Fibroblast of lung (primary cell): Measurements from ENCODE around the gene ALMS1. TPM values are rescaled to one million over a fixed set of nuclear protein-coding genes. Genes with fewer than 3 reads are reported as not detected.

Source experiments
- DNase-seq, 2 donors: peaks; one replicate each; pipeline versions ENCODE4 v3.0.0 to v3.0.0-alpha.2; 2010; ENCODE audit warnings: low read depth in 2 of 2
- H2AFZ ChIP-seq: 2 replicates; pipeline ENCODE4 v1.5.1; 2012; ENCODE audit warnings: low read length, control low read depth, inconsistent platforms
- H3K27ac ChIP-seq: 2 replicates; pipeline ENCODE4 v1.5.1; 2011; ENCODE audit warnings: low read length, control low read depth; ENCODE audit not compliant: insufficient read depth
- H3K27me3 ChIP-seq: 2 replicates; pipeline ENCODE4 v1.5.1; 2011; ENCODE audit warnings: mild to moderate bottlenecking, low read length; ENCODE audit not compliant: control insufficient read depth, insufficient read depth
- H3K36me3 ChIP-seq: 2 replicates; pipeline ENCODE4 v1.5.1; 2011; ENCODE audit warnings: low read length; ENCODE audit not compliant: control insufficient read depth, insufficient read depth
- H3K4me1 ChIP-seq: 2 replicates; pipeline ENCODE4 v1.5.1; 2011; ENCODE audit warnings: low read length; ENCODE audit not compliant: control insufficient read depth, insufficient read depth; ENCODE audit errors: extremely low read depth
- H3K4me2 ChIP-seq: 2 replicates; pipeline ENCODE4 v1.5.1; 2011; ENCODE audit warnings: low read length, control low read depth; ENCODE audit not compliant: insufficient read depth; ENCODE audit errors: extremely low read depth
- H3K4me3 ChIP-seq, 4 experiments: fragments of 200-600 bp in 1 of 4; sonication (generic) in 1 of 4; replicated peaks in 1 of 4; 2 replicates each; pipeline ENCODE4 v1.5.1; 2011 to 2016; ENCODE audit warnings: low read length in 4 of 4, low read depth in 3 of 4, mild to moderate bottlenecking in 3 of 4, control low read depth in 2 of 4, inconsistent platforms in 1 of 4, mixed read lengths in 1 of 4; ENCODE audit not compliant: insufficient read depth in 1 of 4; ENCODE audit errors: control extremely low read depth in 1 of 4
- H3K79me2 ChIP-seq: 2 replicates; pipeline ENCODE4 v1.5.1; 2012; ENCODE audit warnings: mild to moderate bottlenecking, low read length, inconsistent platforms; ENCODE audit not compliant: control insufficient read depth, insufficient read depth
- H3K9ac ChIP-seq: 2 replicates; pipeline ENCODE4 v1.5.1; 2011; ENCODE audit warnings: mild to moderate bottlenecking, low read length, control low read depth; ENCODE audit not compliant: insufficient read depth
- H3K9me3 ChIP-seq: 2 replicates; pipeline ENCODE4 v1.5.1; 2012; ENCODE audit warnings: low read depth, low read length; ENCODE audit not compliant: control insufficient read depth, insufficient read depth
- H4K20me1 ChIP-seq: 2 replicates; pipeline ENCODE4 v1.5.1; 2011; ENCODE audit warnings: low read length; ENCODE audit not compliant: control insufficient read depth, insufficient read depth; ENCODE audit errors: extremely low read depth
- EZH2 ChIP-seq: IDR thresholded peaks from 2 replicates; pipeline ENCODE4 v1.5.1; 2012; ENCODE audit warnings: low read length, control low read depth, mild to moderate bottlenecking; ENCODE audit errors: missing control alignments
- polyA plus RNA-seq, 2 donors: library from polyadenylated mRNA; depleted of rRNA in 1 of 2; stranded (reverse) in 1 of 2; unstranded in 1 of 2; fragments of >200 nt; gene quantifications; 2 replicates each; pipeline ENCODE4 v1.2.1, GENCODE V29; 2011 to 2012; ENCODE audit warnings: missing spikeins in 1 of 2
- total RNA-seq: library from RNA; depleted of rRNA; stranded (reverse); fragments of >200 nt; gene quantifications from 2 replicates; pipeline ENCODE4 v1.2.1, GENCODE V29; 2014
- TF ChIP-seq, protein P1 (sequence below), 2 donors: IDR thresholded peaks in 1 of 2; conservative IDR thresholded peaks in 1 of 2; 1 replicate in 1 of 2; 2 replicates in 1 of 2; pipeline ENCODE4 v1.5.1; 2011 to 2012; ENCODE audit warnings: low read length in 2 of 2, control low read depth in 1 of 2, inconsistent platforms in 1 of 2, low read depth in 1 of 2, mild to moderate bottlenecking in 1 of 2

ALMS1 gene
- total and polyA plus RNA-seq, 2 donors (not counting 1 experiment from before 2014, with no cell fraction given): 7.5 to 13.4 TPM

- DNase-seq: no peak
- no peaks in the 10 kb centered on the region for H3K9me3 ChIP-seq
- no peaks in the 10 kb centered on the region for H3K79me2 ChIP-seq
- H3K27ac ChIP-seq: no peak overlapping the region
- H3K4me2 ChIP-seq: no peak overlapping the region
- H3K36me3 ChIP-seq: no peaks in the 10 kb centered on the region
- H3K4me3 ChIP-seq: no peak overlapping the region
- TF ChIP-seq, protein P1, sequence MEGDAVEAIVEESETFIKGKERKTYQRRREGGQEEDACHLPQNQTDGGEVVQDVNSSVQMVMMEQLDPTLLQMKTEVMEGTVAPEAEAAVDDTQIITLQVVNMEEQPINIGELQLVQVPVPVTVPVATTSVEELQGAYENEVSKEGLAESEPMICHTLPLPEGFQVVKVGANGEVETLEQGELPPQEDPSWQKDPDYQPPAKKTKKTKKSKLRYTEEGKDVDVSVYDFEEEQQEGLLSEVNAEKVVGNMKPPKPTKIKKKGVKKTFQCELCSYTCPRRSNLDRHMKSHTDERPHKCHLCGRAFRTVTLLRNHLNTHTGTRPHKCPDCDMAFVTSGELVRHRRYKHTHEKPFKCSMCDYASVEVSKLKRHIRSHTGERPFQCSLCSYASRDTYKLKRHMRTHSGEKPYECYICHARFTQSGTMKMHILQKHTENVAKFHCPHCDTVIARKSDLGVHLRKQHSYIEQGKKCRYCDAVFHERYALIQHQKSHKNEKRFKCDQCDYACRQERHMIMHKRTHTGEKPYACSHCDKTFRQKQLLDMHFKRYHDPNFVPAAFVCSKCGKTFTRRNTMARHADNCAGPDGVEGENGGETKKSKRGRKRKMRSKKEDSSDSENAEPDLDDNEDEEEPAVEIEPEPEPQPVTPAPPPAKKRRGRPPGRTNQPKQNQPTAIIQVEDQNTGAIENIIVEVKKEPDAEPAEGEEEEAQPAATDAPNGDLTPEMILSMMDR (conservative IDR thresholded peaks at IDR 0.05 in 1 of 2, IDR thresholded peaks at IDR 0.05 in 1 of 2; ENCODE audit: low read depth in 1 of 2, low read length in 2 of 2): no peak
- TF ChIP-seq EZH2: no peak
- no peaks in the 10 kb centered on the region for H3K27me3 ChIP-seq
- H4K20me1 ChIP-seq: no peaks in the 10 kb centered on the region
- no peak overlapping the region for H2AFZ ChIP-seq
- H3K4me1 ChIP-seq: no peaks in the 10 kb centered on the region
- H3K9ac ChIP-seq: no peak overlapping the region
These were observed 101.5 kb downstream of the ALMS1 start for GRCh38 chr2:73487112-73487657.

DNA sequence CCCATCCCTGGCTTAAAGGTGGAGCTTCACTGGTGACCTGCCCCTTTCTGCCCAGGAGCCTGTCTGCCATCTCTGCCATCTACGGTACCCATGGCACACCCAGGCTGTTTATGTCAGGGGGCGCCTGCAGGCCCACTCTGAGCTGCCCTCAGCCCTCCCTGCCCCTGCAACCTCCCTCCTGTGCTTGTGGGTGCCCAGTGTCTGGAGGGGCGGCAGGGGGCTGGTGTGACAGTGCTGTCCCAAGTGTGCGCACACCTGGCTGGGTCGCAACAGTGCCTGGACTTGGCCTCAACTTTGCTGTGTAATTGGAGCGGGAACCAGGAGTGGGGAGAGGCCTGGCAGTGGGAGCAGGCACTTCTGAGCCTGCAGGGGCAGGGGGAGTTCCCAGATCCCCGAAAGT lies 102.4 kb downstream of the ALMS1 start:
- Histone ChIP-seq H3K9me3 (no peaks in the 10 kb centered on the region), H2AFZ (no peak overlapping the region), H3K4me2 (no peak overlapping the region), H3K36me3 (no peaks in the 10 kb centered on the region), H3K9ac (no peak overlapping the region), H4K20me1 (no peaks in the 10 kb centered on the region), H3K4me3 (no peak overlapping the region), H3K79me2 (no peaks in the 10 kb centered on the region), H3K27me3 (no peaks in the 10 kb centered on the region), H3K4me1 (no peaks in the 10 kb centered on the region), H3K27ac (no peak overlapping the region)
- no peak for DNase-seq
- TF ChIP-seq, protein P1 (conservative IDR thresholded peaks at IDR 0.05 in 1 of 2, IDR thresholded peaks at IDR 0.05 in 1 of 2; ENCODE audit: low read depth in 1 of 2, low read length in 2 of 2): no peak
- no peak for TF ChIP-seq EZH2

DNA sequence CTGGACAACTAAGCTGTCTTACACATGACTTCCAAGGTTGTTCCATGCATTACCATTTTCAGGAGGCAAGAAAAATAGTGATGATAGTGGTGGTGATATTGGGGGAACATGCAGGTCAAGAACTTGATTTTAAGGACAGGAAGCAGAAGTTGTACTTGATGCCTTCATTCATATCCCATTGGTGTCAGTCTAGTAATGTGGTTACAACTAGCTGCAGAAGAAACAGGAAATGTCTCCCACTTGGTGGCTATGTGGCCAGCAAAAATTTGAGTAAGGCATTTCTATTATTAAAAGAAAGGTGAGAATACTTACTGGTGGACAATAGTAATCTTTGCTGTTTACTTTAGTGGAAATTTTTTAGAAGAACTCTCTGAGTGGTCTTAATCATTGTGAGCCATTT lies 103.4 kb downstream of the ALMS1 start:
- Histone ChIP-seq H4K20me1 (no peaks in the 10 kb centered on the region), H3K4me1 (no peaks in the 10 kb centered on the region), H3K4me3 (no peak overlapping the region), H3K27me3 (no peaks in the 10 kb centered on the region), H3K36me3 (no peaks in the 10 kb centered on the region), H2AFZ (no peak overlapping the region), H3K27ac (no peak overlapping the region), H3K9me3 (no peaks in the 10 kb centered on the region), H3K79me2 (no peaks in the 10 kb centered on the region), H3K4me2 (no peak overlapping the region), H3K9ac (no peak overlapping the region)
- TF ChIP-seq EZH2: no peak
- TF ChIP-seq, protein P1 (conservative IDR thresholded peaks at IDR 0.05 in 1 of 2, IDR thresholded peaks at IDR 0.05 in 1 of 2; ENCODE audit: low read depth in 1 of 2, low read length in 2 of 2): no peak
- DNase-seq: no peak
